Panc1 (cell line): ENCODE results near the gene CDH23. TPM values are rescaled to one million over a fixed set of nuclear protein-coding genes. Genes with fewer than 3 reads are reported as not detected.

ENCODE experiments used
- ATAC-seq: fragments of 200-7000 bp; cut with Tn5 transposase; 2 replicates; pipeline ENCODE4 v1.9.1; 2020; ENCODE audit warnings: mild to moderate bottlenecking, moderate library complexity
- BruUV-seq: library from RNA; stranded (reverse); fragments of 400-500 nt; replicated peaks from 2 replicates; lab custom pipeline; 2021; lab: Mats Ljungman, UMichigan
- CTCF ChIA-PET: fragments of 300-600 bp; sonication (Branson Sonifier 250); formaldehyde crosslinking; loops from one replicate; lab custom pipeline; 2022; ENCODE audit warnings: antibody characterized with exemption; lab: Charles Lee
- POLR2A ChIA-PET: fragments of 300-600 bp; sonication (Branson Sonifier 250); formaldehyde crosslinking; loops from one replicate; lab custom pipeline; 2022; ENCODE audit warnings: antibody characterized with exemption; lab: Charles Lee
- DNase-seq: peaks from one replicate; pipeline ENCODE4 v3.0.0-alpha.2; 2010; ENCODE audit warnings: low read depth, low spot score
- H3K27ac ChIP-seq: 2 replicates; pipeline ENCODE4 v1.5.1; 2011; ENCODE audit warnings: mild to moderate bottlenecking, low read length, inconsistent platforms
- H3K27me3 ChIP-seq: fragments of 200-500 bp; sonication (Bioruptor generic); 2 replicates; pipeline ENCODE4 v1.6.0; 2014; ENCODE audit warnings: low read length, inconsistent platforms; ENCODE audit not compliant: control insufficient read depth, insufficient read depth
- H3K36me3 ChIP-seq: fragments of 200-500 bp; sonication (Bioruptor generic); 2 replicates; pipeline ENCODE4 v1.5.1; 2014; ENCODE audit warnings: inconsistent platforms, mild to moderate bottlenecking, low read length, moderate library complexity; ENCODE audit not compliant: control insufficient read depth, insufficient read depth
- H3K4me1 ChIP-seq: 2 replicates; pipeline ENCODE4 v1.5.1; 2011; ENCODE audit warnings: inconsistent platforms, mild to moderate bottlenecking, low read length, moderate library complexity; ENCODE audit not compliant: control insufficient read depth, insufficient read depth
- H3K4me3 ChIP-seq, 2 experiments: 2 replicates each; pipeline ENCODE4 v1.5.1; 2011 to 2012; ENCODE audit warnings: low read depth in 2 of 2, low read length in 2 of 2, mild to moderate bottlenecking in 2 of 2, inconsistent platforms in 1 of 2, moderate library complexity in 1 of 2
- H3K9me3 ChIP-seq: fragments of 200-500 bp; sonication (Bioruptor generic); 2 replicates; pipeline ENCODE4 v1.5.1; 2014; ENCODE audit warnings: low read depth, mild to moderate bottlenecking, inconsistent platforms, low read length, moderate library complexity; ENCODE audit not compliant: control insufficient read depth, insufficient read depth
- POLR2AphosphoS5 ChIP-seq: IDR thresholded peaks from 2 replicates; pipeline ENCODE4 v1.6.1; 2012; ENCODE audit warnings: mild to moderate bottlenecking, low read depth, low read length, moderate library complexity
- SIN3A ChIP-seq: IDR thresholded peaks from 2 replicates; pipeline ENCODE4 v1.6.1; 2012; ENCODE audit warnings: low read depth, mild to moderate bottlenecking, low read length, moderate library complexity, borderline replicate concordance; ENCODE audit not compliant: insufficient read depth
- TCF7L2 ChIP-seq: IDR thresholded peaks from 2 replicates; pipeline ENCODE4 v1.6.1; 2011; ENCODE audit warnings: mild to moderate bottlenecking, low read depth, low read length, inconsistent platforms
- in situ Hi-C: cut with HindIII; loops from 2 replicates; pipeline ENCODE4 v1.10.0; 2016; ENCODE audit warnings: low sequenced_read_pairs, low pct_unique_long_range_greater_than_20kb
- intact Hi-C: fragments of 100-400 bp; cut with micrococcal nuclease; formaldehyde crosslinking; loops from one replicate; pipeline ENCODE4 v1.10.0; 2022; ENCODE audit not compliant: unreplicated experiment
- total RNA-seq: library from RNA; stranded (reverse); gene quantifications from one replicate; pipeline ENCODE4 v1.2.1, GENCODE V29; 2021; ENCODE audit not compliant: unreplicated experiment
- TF ChIP-seq, protein P1 (sequence below): fragments of 450-650 bp; IDR thresholded peaks from 2 replicates; pipeline ENCODE4 v1.5.1; 2017; ENCODE audit warnings: mild to moderate bottlenecking
- TF ChIP-seq, protein P2 (sequence below), 2 experiments: IDR thresholded peaks; 2 replicates each; pipeline ENCODE4 v1.6.1; 2011 to 2012; ENCODE audit warnings: low read depth in 2 of 2, control low read depth in 1 of 2, low read length in 1 of 2, mild to moderate bottlenecking in 1 of 2, moderate library complexity in 1 of 2; ENCODE audit not compliant: insufficient read depth in 1 of 2

Gene CDH23
- total RNA-seq, 1 experiment from 2014 or later, result 2.7 TPM

DNA sequence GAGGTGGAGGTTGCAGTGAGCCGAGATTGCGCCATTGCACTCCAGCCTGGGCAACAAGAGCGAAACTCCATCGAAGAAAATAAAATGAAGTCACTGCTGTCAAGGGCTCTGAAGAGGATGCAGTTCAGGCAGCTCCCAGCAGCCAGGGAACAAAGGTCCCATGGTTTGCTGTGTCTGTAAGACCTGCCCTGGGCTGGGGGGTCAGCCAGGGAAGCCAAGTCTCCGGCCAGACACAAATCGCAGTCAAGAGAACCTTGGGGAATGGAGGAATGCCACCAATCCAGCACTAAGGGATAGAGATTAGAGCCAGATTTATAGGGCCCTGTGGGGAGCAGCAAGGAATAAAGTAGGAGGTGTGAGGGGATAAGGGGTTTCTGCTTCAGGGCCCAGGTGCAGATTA lies 405.5 kb downstream of the CDH23 start:
- POLR2A ChIA-PET, result no interaction called here
- DNase-seq (no peak), ATAC-seq (no peak)
- in situ Hi-C loops (no loop called here), intact Hi-C loops (no loop called here)
- CTCF ChIA-PET, result no interaction called here
- H3K27ac ChIP-seq, result no peak overlapping the region
- BruUV-seq, result no TSS peak
- TF ChIP-seq SIN3A (no peak), TCF7L2 (no peak), POLR2AphosphoS5 (no peak)
- TF ChIP-seq, protein P1, sequence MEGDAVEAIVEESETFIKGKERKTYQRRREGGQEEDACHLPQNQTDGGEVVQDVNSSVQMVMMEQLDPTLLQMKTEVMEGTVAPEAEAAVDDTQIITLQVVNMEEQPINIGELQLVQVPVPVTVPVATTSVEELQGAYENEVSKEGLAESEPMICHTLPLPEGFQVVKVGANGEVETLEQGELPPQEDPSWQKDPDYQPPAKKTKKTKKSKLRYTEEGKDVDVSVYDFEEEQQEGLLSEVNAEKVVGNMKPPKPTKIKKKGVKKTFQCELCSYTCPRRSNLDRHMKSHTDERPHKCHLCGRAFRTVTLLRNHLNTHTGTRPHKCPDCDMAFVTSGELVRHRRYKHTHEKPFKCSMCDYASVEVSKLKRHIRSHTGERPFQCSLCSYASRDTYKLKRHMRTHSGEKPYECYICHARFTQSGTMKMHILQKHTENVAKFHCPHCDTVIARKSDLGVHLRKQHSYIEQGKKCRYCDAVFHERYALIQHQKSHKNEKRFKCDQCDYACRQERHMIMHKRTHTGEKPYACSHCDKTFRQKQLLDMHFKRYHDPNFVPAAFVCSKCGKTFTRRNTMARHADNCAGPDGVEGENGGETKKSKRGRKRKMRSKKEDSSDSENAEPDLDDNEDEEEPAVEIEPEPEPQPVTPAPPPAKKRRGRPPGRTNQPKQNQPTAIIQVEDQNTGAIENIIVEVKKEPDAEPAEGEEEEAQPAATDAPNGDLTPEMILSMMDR, result no peak
- TF ChIP-seq, protein P2, sequence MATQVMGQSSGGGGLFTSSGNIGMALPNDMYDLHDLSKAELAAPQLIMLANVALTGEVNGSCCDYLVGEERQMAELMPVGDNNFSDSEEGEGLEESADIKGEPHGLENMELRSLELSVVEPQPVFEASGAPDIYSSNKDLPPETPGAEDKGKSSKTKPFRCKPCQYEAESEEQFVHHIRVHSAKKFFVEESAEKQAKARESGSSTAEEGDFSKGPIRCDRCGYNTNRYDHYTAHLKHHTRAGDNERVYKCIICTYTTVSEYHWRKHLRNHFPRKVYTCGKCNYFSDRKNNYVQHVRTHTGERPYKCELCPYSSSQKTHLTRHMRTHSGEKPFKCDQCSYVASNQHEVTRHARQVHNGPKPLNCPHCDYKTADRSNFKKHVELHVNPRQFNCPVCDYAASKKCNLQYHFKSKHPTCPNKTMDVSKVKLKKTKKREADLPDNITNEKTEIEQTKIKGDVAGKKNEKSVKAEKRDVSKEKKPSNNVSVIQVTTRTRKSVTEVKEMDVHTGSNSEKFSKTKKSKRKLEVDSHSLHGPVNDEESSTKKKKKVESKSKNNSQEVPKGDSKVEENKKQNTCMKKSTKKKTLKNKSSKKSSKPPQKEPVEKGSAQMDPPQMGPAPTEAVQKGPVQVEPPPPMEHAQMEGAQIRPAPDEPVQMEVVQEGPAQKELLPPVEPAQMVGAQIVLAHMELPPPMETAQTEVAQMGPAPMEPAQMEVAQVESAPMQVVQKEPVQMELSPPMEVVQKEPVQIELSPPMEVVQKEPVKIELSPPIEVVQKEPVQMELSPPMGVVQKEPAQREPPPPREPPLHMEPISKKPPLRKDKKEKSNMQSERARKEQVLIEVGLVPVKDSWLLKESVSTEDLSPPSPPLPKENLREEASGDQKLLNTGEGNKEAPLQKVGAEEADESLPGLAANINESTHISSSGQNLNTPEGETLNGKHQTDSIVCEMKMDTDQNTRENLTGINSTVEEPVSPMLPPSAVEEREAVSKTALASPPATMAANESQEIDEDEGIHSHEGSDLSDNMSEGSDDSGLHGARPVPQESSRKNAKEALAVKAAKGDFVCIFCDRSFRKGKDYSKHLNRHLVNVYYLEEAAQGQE (IDR thresholded peaks at IDR 0.05; ENCODE audit: insufficient read depth in 1 of 2, low read depth in 2 of 2, low read length in 1 of 2), result no peak
- H3K4me3 ChIP-seq, result no peak overlapping the region
- H3K4me1 ChIP-seq, result no peaks in the 10 kb centered on the region; the same call in 1 of the 2 replicates
- no peaks in the 10 kb centered on the region for H3K36me3 ChIP-seq
- no peaks in the 10 kb centered on the region for H3K27me3 ChIP-seq
- no peaks in the 10 kb centered on the region for H3K9me3 ChIP-seq

DNA sequence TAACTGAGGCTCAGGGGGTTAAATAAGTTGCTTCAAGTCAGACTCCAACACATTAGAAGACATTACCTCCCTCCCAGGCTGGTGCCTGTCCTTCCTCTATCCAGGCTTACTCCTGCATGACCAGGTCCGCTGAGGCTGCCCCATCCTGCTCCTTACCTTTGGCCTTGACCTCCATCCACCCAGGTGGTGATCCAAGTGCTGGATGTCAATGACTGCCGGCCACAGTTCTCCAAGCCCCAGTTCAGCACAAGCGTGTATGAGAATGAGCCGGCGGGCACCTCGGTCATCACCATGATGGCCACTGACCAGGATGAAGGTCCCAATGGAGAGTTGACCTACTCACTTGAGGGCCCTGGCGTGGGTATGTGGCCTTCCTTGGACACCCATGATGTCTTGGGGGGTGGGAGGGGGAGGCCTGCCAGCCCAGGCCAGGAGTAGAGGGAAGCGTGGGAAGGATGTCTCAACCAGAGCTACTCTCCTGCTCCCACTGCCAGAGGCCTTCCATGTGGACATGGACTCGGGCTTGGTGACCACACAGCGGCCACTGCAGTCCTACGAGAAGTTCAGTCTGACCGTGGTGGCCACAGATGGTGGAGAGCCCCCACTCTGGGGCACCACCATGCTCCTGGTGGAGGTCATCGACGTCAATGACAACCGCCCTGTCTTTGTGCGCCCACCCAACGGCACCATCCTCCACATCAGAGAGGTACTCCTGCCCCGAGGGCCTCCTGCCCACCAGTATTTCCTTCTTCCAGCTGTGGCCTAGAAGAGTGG lies 406.2 kb downstream of the CDH23 start:
- no peaks in the 10 kb centered on the region for H3K9me3 ChIP-seq
- no peaks in the 10 kb centered on the region for H3K36me3 ChIP-seq
- no peaks in the 10 kb centered on the region; the same call in 1 of the 2 replicates for H3K4me1 ChIP-seq
- no peak for TF ChIP-seq POLR2AphosphoS5
- no peak for TF ChIP-seq TCF7L2
- TF ChIP-seq, protein P2 (IDR thresholded peaks at IDR 0.05; ENCODE audit: insufficient read depth in 1 of 2, low read depth in 2 of 2, low read length in 1 of 2), result no peak
- TF ChIP-seq, protein P1, result no peak
- TF ChIP-seq SIN3A, result no peak
- H3K4me3 ChIP-seq, result no peak overlapping the region
- in situ Hi-C loops (no loop called here), intact Hi-C loops (no loop called here)
- ATAC-seq (no peak), DNase-seq (no peak)
- H3K27ac ChIP-seq, result no peak overlapping the region
- no peaks in the 10 kb centered on the region for H3K27me3 ChIP-seq
- ChIA-PET CTCF (no interaction called here), POLR2A (no interaction called here)
- no TSS peak for BruUV-seq
